WTC11 (cell line): ENCODE measurements around the gene DRC3. TPM values are rescaled to one million over a fixed set of nuclear protein-coding genes. Genes with fewer than 3 reads are reported as not detected.

Experiments used
- ATAC-seq: fragments of 200-7000 bp; cut with Tn5 transposase; 2 replicates; pipeline ENCODE4 v1.10.0; 2021; ENCODE audit warnings: mild to moderate bottlenecking, moderate library complexity
- CTCF ChIA-PET: fragments of 300-600 bp; sonication (Branson Sonifier 250); formaldehyde crosslinking; loops from one replicate; lab custom pipeline; 2021; ENCODE audit warnings: antibody characterized with exemption; lab: Charles Lee
- POLR2A ChIA-PET: fragments of 350-600 bp; sonication (Branson Sonifier 250); formaldehyde crosslinking; loops from one replicate; lab custom pipeline; 2021; ENCODE audit warnings: antibody characterized with exemption; lab: Charles Lee
- DNase-seq: peaks from one replicate; pipeline ENCODE4 v3.0.0; 2021; ENCODE audit warnings: low spot score
- H3K27ac Mint-ChIP-seq: 2 replicates; pipeline ENCODE4 v1.8.0; 2021; ENCODE audit warnings: mixed read lengths
- H3K27me3 Mint-ChIP-seq: 2 replicates; pipeline ENCODE4 v1.8.0; 2021; ENCODE audit warnings: low read depth, mild to moderate bottlenecking, moderate library complexity, mixed read lengths
- H3K36me3 Mint-ChIP-seq: 2 replicates; pipeline ENCODE4 v1.8.0; 2021; ENCODE audit warnings: mixed read lengths
- H3K4me1 Mint-ChIP-seq: 2 replicates; pipeline ENCODE4 v1.8.0; 2022; ENCODE audit warnings: mixed read lengths
- H3K4me3 Mint-ChIP-seq: 2 replicates; pipeline ENCODE4 v1.8.0; 2021; ENCODE audit warnings: mild to moderate bottlenecking, moderate library complexity, mixed read lengths
- H3K9me3 Mint-ChIP-seq: 2 replicates; pipeline ENCODE4 v1.8.0; 2021; ENCODE audit warnings: mixed read lengths
- CBFB ChIP-seq: sonication (generic); formaldehyde crosslinking; IDR thresholded peaks from 2 replicates; pipeline ENCODE4 v1.8.1; 2022; ENCODE audit warnings: mild to moderate bottlenecking, low read depth, missing genetic modification reagents
- CDX4 ChIP-seq: fragments of 250-450 bp; sonication (Bioruptor Pico); IDR thresholded peaks from 2 replicates; pipeline ENCODE4 v1.9.0; 2021; ENCODE audit warnings: moderate library complexity, mild to moderate bottlenecking, inconsistent platforms, borderline replicate concordance
- E2F4 ChIP-seq: sonication (generic); formaldehyde crosslinking; IDR thresholded peaks from 2 replicates; pipeline ENCODE4 v1.8.1; 2022; ENCODE audit warnings: low read depth, mild to moderate bottlenecking, moderate library complexity, missing genetic modification reagents, borderline replicate concordance
- ELF4 ChIP-seq: sonication (generic); formaldehyde crosslinking; IDR thresholded peaks from 2 replicates; pipeline ENCODE4 v1.8.1; 2022; ENCODE audit warnings: low read depth, mild to moderate bottlenecking, moderate library complexity, missing genetic modification reagents
- EMX1 ChIP-seq: fragments of 250-450 bp; sonication (Bioruptor Pico); IDR thresholded peaks from 2 replicates; pipeline ENCODE4 v1.8.0; 2021; ENCODE audit warnings: mild to moderate bottlenecking
- FOXP4 ChIP-seq: sonication (generic); formaldehyde crosslinking; IDR thresholded peaks from 2 replicates; pipeline ENCODE4 v1.8.0; 2022; ENCODE audit warnings: mild to moderate bottlenecking, missing genetic modification reagents
- GABPB1 ChIP-seq: sonication (generic); formaldehyde crosslinking; IDR thresholded peaks from 2 replicates; pipeline ENCODE4 v1.8.1; 2023; ENCODE audit warnings: mild to moderate bottlenecking, missing genetic modification reagents
- GRHL2 ChIP-seq: fragments of 250-450 bp; sonication (Bioruptor Pico); IDR thresholded peaks from 2 replicates; pipeline ENCODE4 v1.8.0; 2022; ENCODE audit warnings: mild to moderate bottlenecking, moderate library complexity; ENCODE audit not compliant: insufficient replicate concordance, severe bottlenecking
- MLX ChIP-seq: sonication (generic); formaldehyde crosslinking; IDR thresholded peaks from 2 replicates; pipeline ENCODE4 v1.8.1; 2023; ENCODE audit warnings: mild to moderate bottlenecking, missing genetic modification reagents, moderate library complexity
- NFE2L1 ChIP-seq: sonication (generic); formaldehyde crosslinking; IDR thresholded peaks from 2 replicates; pipeline ENCODE4 v1.8.1; 2023; ENCODE audit warnings: missing genetic modification reagents
- NFYB ChIP-seq: sonication (generic); formaldehyde crosslinking; conservative IDR thresholded peaks from 2 replicates; pipeline ENCODE4 v1.8.0; 2022; ENCODE audit warnings: low read depth, missing genetic modification reagents
- RELA ChIP-seq: sonication (generic); formaldehyde crosslinking; IDR thresholded peaks from 2 replicates; pipeline ENCODE4 v1.8.1; 2022; ENCODE audit warnings: missing genetic modification reagents, mild to moderate bottlenecking, borderline replicate concordance
- SMAD4 ChIP-seq: sonication (generic); formaldehyde crosslinking; IDR thresholded peaks from 2 replicates; pipeline ENCODE4 v1.8.0; 2022; ENCODE audit warnings: mild to moderate bottlenecking, missing genetic modification reagents
- STAT6 ChIP-seq: sonication (generic); formaldehyde crosslinking; conservative IDR thresholded peaks from 2 replicates; pipeline ENCODE4 v1.8.1; 2023; ENCODE audit warnings: mild to moderate bottlenecking, low read depth, missing genetic modification reagents, moderate library complexity
- ZNF396 ChIP-seq: fragments of 250-450 bp; sonication (Bioruptor Pico); IDR thresholded peaks from 2 replicates; pipeline ENCODE4 v1.8.0; 2021; ENCODE audit warnings: mild to moderate bottlenecking, moderate library complexity, borderline replicate concordance
- total RNA-seq: library from RNA; stranded (reverse); gene quantifications from 3 replicates; pipeline ENCODE4 v1.2.3, GENCODE V29; 2021

The DRC3 gene
- total RNA-seq, 1 experiment from 2014 or later: 0.42 TPM

- Mint-ChIP-seq H3K9me3 (no peaks in the 10 kb centered on the region), H3K4me3 (no peak overlapping the region), H3K27ac (no peak overlapping the region), H3K4me1 (no peaks in the 10 kb centered on the region), H3K36me3 (no peaks in the 10 kb centered on the region), H3K27me3 (no peaks in the 10 kb centered on the region; the same call in 1 of the 2 replicates)
- TF ChIP-seq NFE2L1 (CRISPR knock-in tag) (no peak), EMX1 (no peak), CDX4 (CRISPR knock-in tag) (no peak), FOXP4 (CRISPR knock-in tag) (no peak), ELF4 (no peak), RELA (CRISPR knock-in tag) (no peak), NFYB (no peak), SMAD4 (no peak), GRHL2 (no peak)
- ATAC-seq (no peak), DNase-seq (no peak)
- POLR2A ChIA-PET: no interaction called here
- CTCF ChIA-PET: no interaction called here
Observed at GRCh38 chr17:17976931-17977570, 4.4 kb downstream of the DRC3 start.

GRCh38 chr17:17978481-17979424 is 6.1 kb downstream of the DRC3 start:
- ATAC-seq: no peak
- TF ChIP-seq E2F4 (CRISPR knock-in tag) (no peak), MLX (CRISPR knock-in tag) (no peak), ZNF396 (CRISPR knock-in tag) (no peak), CBFB (CRISPR knock-in tag) (no peak), GABPB1 (CRISPR knock-in tag) (no peak), STAT6 (CRISPR knock-in tag) (no peak)
- H3K27ac Mint-ChIP-seq: no peak overlapping the region; the same call in 1 of the 2 replicates
- ChIA-PET CTCF (no interaction called here), POLR2A (no interaction called here)
- no peaks in the 10 kb centered on the region; the same call in 1 of the 2 replicates for H3K27me3 Mint-ChIP-seq
- H3K4me1 Mint-ChIP-seq: no peaks in the 10 kb centered on the region
- no peaks in the 10 kb centered on the region for H3K36me3 Mint-ChIP-seq
- no peak overlapping the region for H3K4me3 Mint-ChIP-seq
- H3K9me3 Mint-ChIP-seq: no peaks in the 10 kb centered on the region
- no peak for DNase-seq
